Measurements from ENCODE around the gene AACS. TPM values are rescaled to one million over a fixed set of nuclear protein-coding genes. Genes with fewer than 3 reads are reported as not detected.
"Not testable (repeated sequence)": the region's sequence is repeated elsewhere in the genome, so short reads cannot be mapped to it uniquely, and the experiment has no call there.

The AACS gene
- total RNA-seq, 1 donor from 2014 or later = 38.8 TPM

GRCh38 chr12:125134576-125134975 is 69.3 kb downstream of the AACS start:
- TF ChIP-seq, protein P1, sequence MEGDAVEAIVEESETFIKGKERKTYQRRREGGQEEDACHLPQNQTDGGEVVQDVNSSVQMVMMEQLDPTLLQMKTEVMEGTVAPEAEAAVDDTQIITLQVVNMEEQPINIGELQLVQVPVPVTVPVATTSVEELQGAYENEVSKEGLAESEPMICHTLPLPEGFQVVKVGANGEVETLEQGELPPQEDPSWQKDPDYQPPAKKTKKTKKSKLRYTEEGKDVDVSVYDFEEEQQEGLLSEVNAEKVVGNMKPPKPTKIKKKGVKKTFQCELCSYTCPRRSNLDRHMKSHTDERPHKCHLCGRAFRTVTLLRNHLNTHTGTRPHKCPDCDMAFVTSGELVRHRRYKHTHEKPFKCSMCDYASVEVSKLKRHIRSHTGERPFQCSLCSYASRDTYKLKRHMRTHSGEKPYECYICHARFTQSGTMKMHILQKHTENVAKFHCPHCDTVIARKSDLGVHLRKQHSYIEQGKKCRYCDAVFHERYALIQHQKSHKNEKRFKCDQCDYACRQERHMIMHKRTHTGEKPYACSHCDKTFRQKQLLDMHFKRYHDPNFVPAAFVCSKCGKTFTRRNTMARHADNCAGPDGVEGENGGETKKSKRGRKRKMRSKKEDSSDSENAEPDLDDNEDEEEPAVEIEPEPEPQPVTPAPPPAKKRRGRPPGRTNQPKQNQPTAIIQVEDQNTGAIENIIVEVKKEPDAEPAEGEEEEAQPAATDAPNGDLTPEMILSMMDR (IDR thresholded peaks at IDR 0.05; ENCODE audit: unreplicated experiment) = no peak
- peaks cover 21% of the 10 kb centered on the region for H3K36me3 Mint-ChIP-seq (ENCODE audit: insufficient read depth)
- no peak overlapping the region for H3K27ac Mint-ChIP-seq
- H3K4me3 Mint-ChIP-seq (ENCODE audit: low read depth) = no peak overlapping the region
- H3K27me3 Mint-ChIP-seq = no peaks in the 10 kb centered on the region
- H3K9me3 Mint-ChIP-seq (ENCODE audit: low read depth) = no peaks in the 10 kb centered on the region
- H3K4me1 Mint-ChIP-seq (ENCODE audit: low read depth) = no peaks in the 10 kb centered on the region
- DNase-seq (ENCODE audit: low spot score, unreplicated experiment) = no peak

DNA sequence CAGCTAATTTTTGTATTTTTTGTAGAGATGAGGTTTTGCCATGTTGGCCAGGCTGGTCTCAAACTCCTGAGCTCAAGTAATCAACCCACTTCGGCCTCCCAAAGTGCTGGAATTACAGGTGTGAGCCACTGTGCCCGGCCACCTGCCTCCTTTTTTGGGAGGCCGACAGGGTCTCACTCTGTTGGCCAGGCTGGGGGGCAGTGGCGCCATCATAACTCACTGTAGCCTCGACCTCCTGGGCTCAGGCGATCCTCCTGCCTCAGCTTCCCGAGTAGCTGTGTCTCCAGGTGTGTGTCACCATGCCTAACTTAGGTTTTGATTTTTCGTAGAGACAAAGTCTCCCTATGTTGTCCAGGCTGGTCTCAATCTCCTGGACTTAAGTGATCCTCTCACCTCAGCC is 70.7 kb downstream of the AACS start:
- DNase-seq (ENCODE audit: low spot score, unreplicated experiment) = no peak
- Mint-ChIP-seq H3K9me3 (ENCODE audit: low read depth) (no peaks in the 10 kb centered on the region), H3K27me3 (no peaks in the 10 kb centered on the region), H3K27ac (no peak overlapping the region), H3K36me3 (ENCODE audit: insufficient read depth) (peaks cover 14% of the 10 kb centered on the region), H3K4me3 (ENCODE audit: low read depth) (no peak overlapping the region), H3K4me1 (ENCODE audit: low read depth) (no peaks in the 10 kb centered on the region)
- TF ChIP-seq, protein P1 (IDR thresholded peaks at IDR 0.05; ENCODE audit: unreplicated experiment) = no peak

DNA sequence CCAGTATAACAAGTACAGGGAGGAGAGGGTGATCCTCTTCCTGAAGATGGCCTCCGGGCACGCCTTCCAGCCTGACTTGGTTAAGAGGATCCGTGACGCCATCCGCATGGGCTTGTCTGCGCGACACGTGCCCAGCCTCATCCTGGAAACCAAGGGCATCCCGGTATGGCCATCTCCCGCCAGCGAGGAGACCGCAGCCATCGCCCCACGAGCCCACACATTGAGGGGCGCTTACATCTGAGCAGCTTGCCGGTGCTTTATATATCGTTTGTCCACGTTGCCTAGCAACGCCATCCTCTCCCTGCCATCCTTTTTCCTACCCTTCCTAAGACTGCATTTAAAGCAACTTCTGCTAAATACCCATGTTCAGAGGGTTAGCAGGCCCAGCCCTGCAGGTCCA is 71.5 kb downstream of the AACS start:
- H3K4me3 Mint-ChIP-seq (ENCODE audit: low read depth) = no peak overlapping the region
- H3K36me3 Mint-ChIP-seq (ENCODE audit: insufficient read depth) = peaks cover 12% of the 10 kb centered on the region
- H3K9me3 Mint-ChIP-seq (ENCODE audit: low read depth) = no peaks in the 10 kb centered on the region
- TF ChIP-seq, protein P1 (IDR thresholded peaks at IDR 0.05; ENCODE audit: unreplicated experiment) = no peak
- no peaks in the 10 kb centered on the region for H3K27me3 Mint-ChIP-seq
- no peaks in the 10 kb centered on the region for H3K4me1 Mint-ChIP-seq (ENCODE audit: low read depth)
- DNase-seq (ENCODE audit: low spot score, unreplicated experiment) = no peak
- no peak overlapping the region for H3K27ac Mint-ChIP-seq

GRCh38 chr12:125137766-125138344 is 72.6 kb downstream of the AACS start:
- Mint-ChIP-seq H3K4me3 (ENCODE audit: low read depth) (no peak overlapping the region), H3K4me1 (ENCODE audit: low read depth) (no peaks in the 10 kb centered on the region), H3K27ac (no peak overlapping the region), H3K27me3 (no peaks in the 10 kb centered on the region), H3K36me3 (ENCODE audit: insufficient read depth) (peaks cover 12% of the 10 kb centered on the region), H3K9me3 (ENCODE audit: low read depth) (no peaks in the 10 kb centered on the region)
- no peak for DNase-seq (ENCODE audit: low spot score, unreplicated experiment)
- TF ChIP-seq, protein P1 (IDR thresholded peaks at IDR 0.05; ENCODE audit: unreplicated experiment) = no peak

GRCh38 chr12:125140279-125141209 is 75.3 kb downstream of the AACS start:
- no peak for DNase-seq (ENCODE audit: low spot score, unreplicated experiment)
- TF ChIP-seq, protein P1 (IDR thresholded peaks at IDR 0.05; ENCODE audit: unreplicated experiment) = no peak
- H3K4me3 Mint-ChIP-seq (ENCODE audit: low read depth) = no peak overlapping the region
- no peak overlapping the region for H3K27ac Mint-ChIP-seq
- H3K9me3 Mint-ChIP-seq (ENCODE audit: low read depth) = no peaks in the 10 kb centered on the region
- H3K27me3 Mint-ChIP-seq = no peaks in the 10 kb centered on the region
- peaks cover 9% of the 10 kb centered on the region for H3K36me3 Mint-ChIP-seq (ENCODE audit: insufficient read depth)
- H3K4me1 Mint-ChIP-seq (ENCODE audit: low read depth) = no peaks in the 10 kb centered on the region

GRCh38 chr12:125141210-125141573 is 76.0 kb downstream of the AACS start:
- not testable (repeated sequence) for H3K4me3 Mint-ChIP-seq (ENCODE audit: low read depth); DNase-seq (ENCODE audit: low spot score, unreplicated experiment); H3K36me3 Mint-ChIP-seq (ENCODE audit: insufficient read depth); H3K9me3 Mint-ChIP-seq (ENCODE audit: low read depth); H3K4me1 Mint-ChIP-seq (ENCODE audit: low read depth); H3K27ac Mint-ChIP-seq; H3K27me3 Mint-ChIP-seq

Measured in progenitor cell of endocrine pancreas (in vitro differentiated cells).